ENCODE results near the gene GMFB.

Gene GMFB

GRCh38 chr14:54512393-54512792 lies 23.6 kb upstream of the GMFB start:
- in situ Hi-C loops (cut with MboI; ENCODE audit: low sequenced_read_pairs, unreplicated experiment) = no loop called here
- no peak for DNase-seq (ENCODE audit: low spot score)
- TF ChIP-seq, protein P1, sequence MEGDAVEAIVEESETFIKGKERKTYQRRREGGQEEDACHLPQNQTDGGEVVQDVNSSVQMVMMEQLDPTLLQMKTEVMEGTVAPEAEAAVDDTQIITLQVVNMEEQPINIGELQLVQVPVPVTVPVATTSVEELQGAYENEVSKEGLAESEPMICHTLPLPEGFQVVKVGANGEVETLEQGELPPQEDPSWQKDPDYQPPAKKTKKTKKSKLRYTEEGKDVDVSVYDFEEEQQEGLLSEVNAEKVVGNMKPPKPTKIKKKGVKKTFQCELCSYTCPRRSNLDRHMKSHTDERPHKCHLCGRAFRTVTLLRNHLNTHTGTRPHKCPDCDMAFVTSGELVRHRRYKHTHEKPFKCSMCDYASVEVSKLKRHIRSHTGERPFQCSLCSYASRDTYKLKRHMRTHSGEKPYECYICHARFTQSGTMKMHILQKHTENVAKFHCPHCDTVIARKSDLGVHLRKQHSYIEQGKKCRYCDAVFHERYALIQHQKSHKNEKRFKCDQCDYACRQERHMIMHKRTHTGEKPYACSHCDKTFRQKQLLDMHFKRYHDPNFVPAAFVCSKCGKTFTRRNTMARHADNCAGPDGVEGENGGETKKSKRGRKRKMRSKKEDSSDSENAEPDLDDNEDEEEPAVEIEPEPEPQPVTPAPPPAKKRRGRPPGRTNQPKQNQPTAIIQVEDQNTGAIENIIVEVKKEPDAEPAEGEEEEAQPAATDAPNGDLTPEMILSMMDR (IDR thresholded peaks at IDR 0.05; ENCODE audit: borderline replicate concordance, control extremely low read depth, extremely low read depth, insufficient read depth, missing control alignments) = no peak

DNA sequence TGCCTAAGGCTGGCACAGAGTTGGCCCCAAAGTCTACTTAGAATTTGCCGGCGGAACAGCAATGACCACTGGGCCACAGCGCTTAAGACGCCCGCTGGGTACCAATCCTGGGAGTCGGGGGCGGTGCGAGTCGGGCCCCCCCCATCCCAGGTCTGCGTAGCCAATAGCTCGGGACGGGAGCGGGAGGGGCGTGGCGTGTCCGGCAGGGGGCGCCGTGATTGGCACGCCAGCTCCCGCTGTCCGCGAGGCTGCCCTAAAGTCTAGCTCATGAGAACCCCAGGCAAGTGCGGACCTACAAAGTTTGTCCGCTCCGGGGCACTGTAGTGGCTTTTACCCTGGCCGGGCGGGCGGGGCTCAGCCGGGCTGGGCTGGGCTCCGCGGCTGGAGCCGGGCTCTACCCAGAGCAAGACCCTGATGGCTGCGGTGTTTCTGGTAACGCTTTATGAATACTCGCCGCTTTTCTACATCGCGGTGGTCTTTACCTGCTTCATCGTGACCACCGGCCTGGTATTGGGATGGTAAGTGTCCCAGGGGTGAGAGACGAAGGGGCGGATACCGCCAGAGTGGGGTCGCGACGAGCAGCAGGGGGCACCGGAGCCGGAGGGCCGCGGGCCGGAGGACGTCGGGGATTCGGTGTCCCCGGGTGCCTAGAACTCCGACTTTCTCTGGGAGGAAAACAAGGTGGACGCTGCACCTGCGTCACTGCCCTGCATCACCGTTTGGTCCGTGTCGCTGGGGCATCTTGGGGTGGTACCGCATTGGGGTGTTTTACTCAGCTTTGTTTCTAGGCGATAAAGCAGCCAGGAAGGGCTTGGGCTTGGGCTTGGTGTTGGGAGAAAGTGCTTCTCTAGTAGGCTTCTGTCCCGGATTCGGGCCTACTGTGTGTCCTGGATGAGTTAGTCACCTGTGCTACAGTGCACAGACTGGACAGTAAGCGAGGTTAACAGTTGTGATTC lies 21.0 kb upstream of the GMFB start, which contains the start of gene CGRRF1:
Gene CGRRF1 (plus strand): TSS at position 361 of the 956 bp plus-strand sequence. CDS start 54 bp downstream, at position 415.
- in situ Hi-C loops (cut with MboI; ENCODE audit: low sequenced_read_pairs, unreplicated experiment) = no loop called here
- DNase-seq (ENCODE audit: low spot score) = peak; percentile 99
- TF ChIP-seq, protein P1 (IDR thresholded peaks at IDR 0.05; ENCODE audit: borderline replicate concordance, control extremely low read depth, extremely low read depth, insufficient read depth, missing control alignments) = peak; percentile 53

GRCh38 chr14:54503486-54503885 lies 14.7 kb upstream of the GMFB start:
- no peak for DNase-seq (ENCODE audit: low spot score)
- TF ChIP-seq, protein P1 (IDR thresholded peaks at IDR 0.05; ENCODE audit: borderline replicate concordance, control extremely low read depth, extremely low read depth, insufficient read depth, missing control alignments) = no peak
- in situ Hi-C loops (cut with MboI; ENCODE audit: low sequenced_read_pairs, unreplicated experiment) = no loop called here

GRCh38 chr14:54502602-54503001 lies 13.8 kb upstream of the GMFB start:
- in situ Hi-C loops (cut with MboI; ENCODE audit: low sequenced_read_pairs, unreplicated experiment) = no loop called here
- TF ChIP-seq, protein P1 (IDR thresholded peaks at IDR 0.05; ENCODE audit: borderline replicate concordance, control extremely low read depth, extremely low read depth, insufficient read depth, missing control alignments) = no peak
- DNase-seq (ENCODE audit: low spot score) = no peak

- DNase-seq (ENCODE audit: low spot score) = no peak
- in situ Hi-C loops (cut with MboI; ENCODE audit: low sequenced_read_pairs, unreplicated experiment) = no loop called here
- TF ChIP-seq, protein P1 (IDR thresholded peaks at IDR 0.05; ENCODE audit: borderline replicate concordance, control extremely low read depth, extremely low read depth, insufficient read depth, missing control alignments) = no peak
These were observed 12.7 kb upstream of the GMFB start for GRCh38 chr14:54501480-54501879.

- no peak for DNase-seq (ENCODE audit: low spot score)
- in situ Hi-C loops (cut with MboI; ENCODE audit: low sequenced_read_pairs, unreplicated experiment) = no loop called here
- TF ChIP-seq, protein P1 (IDR thresholded peaks at IDR 0.05; ENCODE audit: borderline replicate concordance, control extremely low read depth, extremely low read depth, insufficient read depth, missing control alignments) = no peak
These were observed 12.0 kb upstream of the GMFB start for GRCh38 chr14:54500744-54501143.
